OCI-LY1 (cell line): Measurements from ENCODE around the gene TPPP.

Experiments
- H2AFZ ChIP-seq: fragments of 200-600 bp; sonication (generic), shearing (Covaris generic); 2 replicates; pipeline ENCODE4 v1.6.0; 2014; ENCODE audit warnings: antibody characterized with exemption, mild to moderate bottlenecking, low read length
- H3F3A ChIP-seq: fragments of 200-600 bp; sonication (generic), shearing (Covaris generic); 2 replicates; pipeline ENCODE4 v1.6.0; 2014; ENCODE audit warnings: mild to moderate bottlenecking, antibody characterized with exemption, low read length, moderate library complexity; ENCODE audit not compliant: insufficient read depth
- H3K27ac ChIP-seq: fragments of 200-600 bp; sonication (generic); 2 replicates; pipeline ENCODE4 v1.5.1; 2014; ENCODE audit warnings: low read length, mixed run types, mild to moderate bottlenecking, low read depth; ENCODE audit not compliant: poor library complexity, severe bottlenecking
- H3K27me3 ChIP-seq: fragments of 200-600 bp; sonication (generic); 2 replicates; pipeline ENCODE4 v1.6.0; 2014; ENCODE audit warnings: antibody characterized with exemption, mild to moderate bottlenecking, low read length, moderate library complexity; ENCODE audit not compliant: insufficient read depth
- H3K36me3 ChIP-seq: fragments of 200-600 bp; sonication (generic); 2 replicates; pipeline ENCODE4 v1.6.1; 2014; ENCODE audit warnings: mild to moderate bottlenecking, antibody characterized with exemption, low read length, moderate library complexity, mixed read lengths; ENCODE audit not compliant: insufficient read depth
- H3K4me1 ChIP-seq: fragments of 200-600 bp; sonication (generic); 2 replicates; pipeline ENCODE4 v1.5.1; 2014; ENCODE audit warnings: mild to moderate bottlenecking, low read length, moderate library complexity; ENCODE audit not compliant: insufficient read depth, severe bottlenecking
- H3K4me2 ChIP-seq: fragments of 200-600 bp; sonication (generic), shearing (Covaris generic); 2 replicates; pipeline ENCODE4 v1.6.1; 2014; ENCODE audit warnings: low read length
- H3K4me3 ChIP-seq: fragments of 200-600 bp; sonication (generic); 2 replicates; pipeline ENCODE4 v1.5.1; 2014; ENCODE audit warnings: low read length, low read depth, mild to moderate bottlenecking, mixed read lengths; ENCODE audit not compliant: poor library complexity, severe bottlenecking
- H3K79me2 ChIP-seq: fragments of 200-600 bp; shearing (Covaris generic); 2 replicates; pipeline ENCODE4 v1.6.1; 2016; ENCODE audit warnings: mixed run types, low read length, mixed read lengths; ENCODE audit not compliant: insufficient read depth
- H3K9ac ChIP-seq: fragments of 200-600 bp; sonication (generic), shearing (Covaris generic); 2 replicates; pipeline ENCODE4 v1.6.1; 2014; ENCODE audit warnings: mild to moderate bottlenecking, low read length, mixed read lengths
- H3K9me2 ChIP-seq: fragments of 200-600 bp; sonication (generic), shearing (Covaris generic); 2 replicates; pipeline ENCODE4 v1.6.1; 2014; ENCODE audit warnings: low read depth, mild to moderate bottlenecking, low read length, mixed read lengths
- H3K9me3 ChIP-seq: fragments of 200-600 bp; shearing (Covaris generic); 2 replicates; pipeline ENCODE4 v1.6.1; 2014; ENCODE audit warnings: low read length, mixed read lengths
- H4K20me1 ChIP-seq: fragments of 200-600 bp; sonication (generic), shearing (Covaris generic); 2 replicates; pipeline ENCODE4 v1.6.0; 2016; ENCODE audit warnings: mild to moderate bottlenecking, low read length; ENCODE audit not compliant: insufficient read depth
- EZH2 ChIP-seq: fragments of 200-600 bp; sonication (generic), shearing (Covaris generic); IDR thresholded peaks from 2 replicates; pipeline ENCODE4 v1.8.0; 2017; ENCODE audit warnings: borderline replicate concordance, mixed run types, mild to moderate bottlenecking, antibody characterized with exemption, low read length, moderate library complexity, mixed read lengths
- TF ChIP-seq, protein P1 (sequence below): fragments of 200-600 bp; sonication (generic), shearing (Covaris generic); IDR thresholded peaks from 2 replicates; pipeline ENCODE4 v1.5.1; 2017; ENCODE audit warnings: mild to moderate bottlenecking, antibody characterized with exemption, low read length, moderate library complexity, mixed read lengths

TPPP gene

GRCh38 chr5:637581-638450 is 55.3 kb downstream of the TPPP start:
- H2AFZ ChIP-seq = no peak overlapping the region

GRCh38 chr5:636951-637350 is 56.2 kb downstream of the TPPP start:
- H2AFZ ChIP-seq = no peak overlapping the region
- no peaks in the 10 kb centered on the region for H3K79me2 ChIP-seq
- no peak overlapping the region for H3K4me2 ChIP-seq
- no peak for TF ChIP-seq EZH2
- TF ChIP-seq, protein P1, sequence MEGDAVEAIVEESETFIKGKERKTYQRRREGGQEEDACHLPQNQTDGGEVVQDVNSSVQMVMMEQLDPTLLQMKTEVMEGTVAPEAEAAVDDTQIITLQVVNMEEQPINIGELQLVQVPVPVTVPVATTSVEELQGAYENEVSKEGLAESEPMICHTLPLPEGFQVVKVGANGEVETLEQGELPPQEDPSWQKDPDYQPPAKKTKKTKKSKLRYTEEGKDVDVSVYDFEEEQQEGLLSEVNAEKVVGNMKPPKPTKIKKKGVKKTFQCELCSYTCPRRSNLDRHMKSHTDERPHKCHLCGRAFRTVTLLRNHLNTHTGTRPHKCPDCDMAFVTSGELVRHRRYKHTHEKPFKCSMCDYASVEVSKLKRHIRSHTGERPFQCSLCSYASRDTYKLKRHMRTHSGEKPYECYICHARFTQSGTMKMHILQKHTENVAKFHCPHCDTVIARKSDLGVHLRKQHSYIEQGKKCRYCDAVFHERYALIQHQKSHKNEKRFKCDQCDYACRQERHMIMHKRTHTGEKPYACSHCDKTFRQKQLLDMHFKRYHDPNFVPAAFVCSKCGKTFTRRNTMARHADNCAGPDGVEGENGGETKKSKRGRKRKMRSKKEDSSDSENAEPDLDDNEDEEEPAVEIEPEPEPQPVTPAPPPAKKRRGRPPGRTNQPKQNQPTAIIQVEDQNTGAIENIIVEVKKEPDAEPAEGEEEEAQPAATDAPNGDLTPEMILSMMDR = no peak
- no peak overlapping the region for H3K27ac ChIP-seq
- no peaks in the 10 kb centered on the region for H3F3A ChIP-seq
- H4K20me1 ChIP-seq = no peaks in the 10 kb centered on the region
- H3K9me3 ChIP-seq = no peaks in the 10 kb centered on the region
- peaks cover 61% of the 10 kb centered on the region for H3K36me3 ChIP-seq
- no peaks in the 10 kb centered on the region for H3K4me1 ChIP-seq
- no peaks in the 10 kb centered on the region for H3K9me2 ChIP-seq
- no peak overlapping the region for H3K4me3 ChIP-seq
- no peaks in the 10 kb centered on the region for H3K27me3 ChIP-seq
- no peak overlapping the region for H3K9ac ChIP-seq

More at GRCh38 chr5:637581-638450, 55.3 kb downstream of the TPPP start:
- Histone ChIP-seq H3K4me1 (peaks cover under 1% of the 10 kb centered on the region), H3K9ac (no peak overlapping the region), H3K4me3 (no peak overlapping the region), H3K4me2 (no peak overlapping the region), H4K20me1 (no peaks in the 10 kb centered on the region), H3K79me2 (no peaks in the 10 kb centered on the region), H3K9me2 (no peaks in the 10 kb centered on the region), H3K27me3 (no peaks in the 10 kb centered on the region), H3K36me3 (peaks cover 69% of the 10 kb centered on the region), H3K27ac (no peak overlapping the region), H3F3A (no peaks in the 10 kb centered on the region), H3K9me3 (no peaks in the 10 kb centered on the region)
- no peak for TF ChIP-seq EZH2
- TF ChIP-seq, protein P1 = no peak

DNA sequence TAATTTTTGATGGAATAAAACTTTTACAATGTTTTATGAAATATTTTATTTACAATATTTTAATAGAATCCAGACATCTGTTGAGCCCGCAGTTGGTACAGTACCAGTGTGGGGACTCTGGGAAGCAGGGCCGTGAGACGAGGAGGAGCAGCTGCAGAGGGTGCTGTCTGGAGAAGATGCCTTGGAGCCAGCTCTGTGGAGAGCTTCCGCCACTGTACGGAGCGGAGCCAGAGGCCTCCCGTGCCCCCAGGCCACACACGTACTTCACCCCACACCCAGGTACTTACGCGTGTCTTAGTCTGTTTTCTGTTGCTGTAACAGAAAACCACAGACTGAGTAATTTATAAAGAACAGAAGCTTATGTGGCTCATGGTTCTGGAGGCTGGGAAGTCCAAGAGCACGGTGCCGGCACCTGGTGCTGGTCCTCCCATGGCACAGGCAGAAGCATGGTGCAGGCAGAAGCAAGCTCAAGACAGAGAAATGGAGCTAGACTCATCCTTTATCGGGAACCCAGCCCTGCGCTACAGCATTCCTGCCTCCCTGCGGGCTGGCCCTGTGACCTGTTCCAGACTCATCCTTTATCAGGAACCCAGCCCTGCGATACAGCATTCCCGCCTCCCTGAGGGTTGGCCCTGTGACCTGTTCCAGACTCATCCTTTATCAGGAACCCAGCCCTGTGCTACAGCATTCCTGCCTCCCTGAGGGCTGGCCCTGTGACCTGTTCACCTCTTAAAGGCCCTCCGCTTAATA is 57.7 kb downstream of the TPPP start:
- Histone ChIP-seq H3K9me3 (no peaks in the 10 kb centered on the region), H4K20me1 (no peaks in the 10 kb centered on the region), H3F3A (no peaks in the 10 kb centered on the region), H3K4me2 (no peak overlapping the region), H3K9ac (no peak overlapping the region), H3K4me3 (no peak overlapping the region), H3K27ac (no peak overlapping the region), H3K36me3 (peaks cover 46% of the 10 kb centered on the region), H3K9me2 (no peaks in the 10 kb centered on the region), H3K27me3 (no peaks in the 10 kb centered on the region), H2AFZ (no peak overlapping the region), H3K4me1 (no peaks in the 10 kb centered on the region), H3K79me2 (no peaks in the 10 kb centered on the region)
- no peak for TF ChIP-seq EZH2
- TF ChIP-seq, protein P1 = no peak
